WTC11 (cell line): ENCODE data around the gene NOP56. TPM values are rescaled to one million over a fixed set of nuclear protein-coding genes. Genes with fewer than 3 reads are reported as not detected.
A peak's percentile ranks its signal among the peaks of the same experiment; 100 is the strongest.

Experiments
- ATAC-seq: fragments of 200-7000 bp; cut with Tn5 transposase; 2 replicates; pipeline ENCODE4 v1.10.0; 2021; ENCODE audit warnings: mild to moderate bottlenecking, moderate library complexity
- CTCF ChIA-PET: fragments of 300-600 bp; sonication (Branson Sonifier 250); formaldehyde crosslinking; loops from one replicate; lab custom pipeline; 2021; ENCODE audit warnings: antibody characterized with exemption; lab: Charles Lee
- POLR2A ChIA-PET: fragments of 350-600 bp; sonication (Branson Sonifier 250); formaldehyde crosslinking; loops from one replicate; lab custom pipeline; 2021; ENCODE audit warnings: antibody characterized with exemption; lab: Charles Lee
- DNase-seq: peaks from one replicate; pipeline ENCODE4 v3.0.0; 2021; ENCODE audit warnings: low spot score
- H3K27ac Mint-ChIP-seq: 2 replicates; pipeline ENCODE4 v1.8.0; 2021; ENCODE audit warnings: mixed read lengths
- H3K27me3 Mint-ChIP-seq: 2 replicates; pipeline ENCODE4 v1.8.0; 2021; ENCODE audit warnings: low read depth, mild to moderate bottlenecking, moderate library complexity, mixed read lengths
- H3K36me3 Mint-ChIP-seq: 2 replicates; pipeline ENCODE4 v1.8.0; 2021; ENCODE audit warnings: mixed read lengths
- H3K4me1 Mint-ChIP-seq: 2 replicates; pipeline ENCODE4 v1.8.0; 2022; ENCODE audit warnings: mixed read lengths
- H3K4me3 Mint-ChIP-seq: 2 replicates; pipeline ENCODE4 v1.8.0; 2021; ENCODE audit warnings: mild to moderate bottlenecking, moderate library complexity, mixed read lengths
- H3K9me3 Mint-ChIP-seq: 2 replicates; pipeline ENCODE4 v1.8.0; 2021; ENCODE audit warnings: mixed read lengths
- ATF1 ChIP-seq: sonication (generic); formaldehyde crosslinking; IDR thresholded peaks from 2 replicates; pipeline ENCODE4 v1.8.1; 2023; ENCODE audit warnings: mild to moderate bottlenecking, moderate library complexity, missing genetic modification reagents
- CREB1 ChIP-seq: sonication (generic); formaldehyde crosslinking; IDR thresholded peaks from 2 replicates; pipeline ENCODE4 v1.8.0; 2023; ENCODE audit warnings: mild to moderate bottlenecking, missing genetic modification reagents
- CREM ChIP-seq: sonication (generic); formaldehyde crosslinking; IDR thresholded peaks from 2 replicates; pipeline ENCODE4 v1.8.1; 2022; ENCODE audit warnings: mild to moderate bottlenecking, missing genetic modification reagents, moderate library complexity
- FOXJ3 ChIP-seq: sonication (generic); formaldehyde crosslinking; IDR thresholded peaks from 2 replicates; pipeline ENCODE4 v1.9.0; 2021; ENCODE audit warnings: missing genetic modification reagents, mild to moderate bottlenecking, borderline replicate concordance
- FOXK1 ChIP-seq: sonication (generic); formaldehyde crosslinking; IDR thresholded peaks from 2 replicates; pipeline ENCODE4 v1.8.0; 2022; ENCODE audit warnings: mild to moderate bottlenecking, moderate library complexity, missing genetic modification reagents
- FOXP1 ChIP-seq: sonication (generic); formaldehyde crosslinking; IDR thresholded peaks from 2 replicates; pipeline ENCODE4 v1.8.0; 2022; ENCODE audit warnings: missing genetic modification reagents, mild to moderate bottlenecking, moderate library complexity, borderline replicate concordance
- GABPB1 ChIP-seq: sonication (generic); formaldehyde crosslinking; IDR thresholded peaks from 2 replicates; pipeline ENCODE4 v1.8.1; 2023; ENCODE audit warnings: mild to moderate bottlenecking, missing genetic modification reagents
- HMGA2 ChIP-seq: fragments of 250-450 bp; sonication (Bioruptor Pico); IDR thresholded peaks from 2 replicates; pipeline ENCODE4 v1.4.0; 2021; ENCODE audit warnings: mild to moderate bottlenecking, moderate library complexity
- OVOL2 ChIP-seq: fragments of 250-450 bp; sonication (Bioruptor Pico); IDR thresholded peaks from 2 replicates; pipeline ENCODE4 v1.9.0; 2021; ENCODE audit warnings: mild to moderate bottlenecking, borderline replicate concordance
- RORB ChIP-seq: fragments of 250-450 bp; sonication (Bioruptor Pico); IDR thresholded peaks from 2 replicates; pipeline ENCODE4 v1.9.0; 2021; ENCODE audit warnings: mild to moderate bottlenecking
- SMAD4 ChIP-seq: sonication (generic); formaldehyde crosslinking; IDR thresholded peaks from 2 replicates; pipeline ENCODE4 v1.8.0; 2022; ENCODE audit warnings: mild to moderate bottlenecking, missing genetic modification reagents
- SP1 ChIP-seq: sonication (generic); formaldehyde crosslinking; conservative IDR thresholded peaks from 2 replicates; pipeline ENCODE4 v1.8.1; 2022; ENCODE audit warnings: missing genetic modification reagents
- TCF7 ChIP-seq: sonication (generic); formaldehyde crosslinking; IDR thresholded peaks from 2 replicates; pipeline ENCODE4 v1.8.0; 2022; ENCODE audit warnings: mild to moderate bottlenecking, low read depth, missing genetic modification reagents, moderate library complexity
- TEAD4 ChIP-seq: sonication (generic); formaldehyde crosslinking; IDR thresholded peaks from 2 replicates; pipeline ENCODE4 v1.8.0; 2022; ENCODE audit warnings: mild to moderate bottlenecking, missing genetic modification reagents
- TP53 ChIP-seq: sonication (generic); formaldehyde crosslinking; IDR thresholded peaks from 2 replicates; pipeline ENCODE4 v1.8.1; 2023; ENCODE audit warnings: mild to moderate bottlenecking, missing genetic modification reagents
- ZNF232 ChIP-seq: sonication (generic); formaldehyde crosslinking; IDR thresholded peaks from 2 replicates; pipeline ENCODE4 v1.8.0; 2022; ENCODE audit warnings: mild to moderate bottlenecking, missing genetic modification reagents
- ZNF423 ChIP-seq: fragments of 250-450 bp; sonication (Bioruptor Pico); IDR thresholded peaks from 2 replicates; pipeline ENCODE4 v2.1.2; 2022; ENCODE audit warnings: mild to moderate bottlenecking, moderate library complexity
- total RNA-seq: library from RNA; stranded (reverse); gene quantifications from 3 replicates; pipeline ENCODE4 v1.2.3, GENCODE V29; 2021
- TF ChIP-seq, protein P1 (sequence below): fragments of 250-450 bp; sonication (Bioruptor Pico); conservative IDR thresholded peaks from 2 replicates; pipeline ENCODE4 v1.9.0; 2021; ENCODE audit warnings: mild to moderate bottlenecking
- TF ChIP-seq, protein P2 (sequence below): sonication (generic); formaldehyde crosslinking; IDR thresholded peaks from 2 replicates; pipeline ENCODE4 v1.8.1; 2023; ENCODE audit warnings: mild to moderate bottlenecking, missing genetic modification reagents
- TF ChIP-seq, protein P3 (sequence below): sonication (generic); formaldehyde crosslinking; conservative IDR thresholded peaks from 2 replicates; pipeline ENCODE4 v1.8.1; 2022; ENCODE audit warnings: mild to moderate bottlenecking, missing genetic modification reagents
- TF ChIP-seq, protein P4 (sequence below): fragments of 250-450 bp; sonication (Bioruptor Pico); IDR thresholded peaks from 2 replicates; pipeline ENCODE4 v1.9.0; 2021; ENCODE audit warnings: mild to moderate bottlenecking, borderline replicate concordance
- TF ChIP-seq, protein P5 (sequence below): fragments of 250-450 bp; sonication (Bioruptor Pico); IDR thresholded peaks from 2 replicates; pipeline ENCODE4 v1.9.0; 2021; ENCODE audit warnings: mild to moderate bottlenecking

The NOP56 gene
- total RNA-seq, 1 experiment from 2014 or later, result 634 TPM

DNA sequence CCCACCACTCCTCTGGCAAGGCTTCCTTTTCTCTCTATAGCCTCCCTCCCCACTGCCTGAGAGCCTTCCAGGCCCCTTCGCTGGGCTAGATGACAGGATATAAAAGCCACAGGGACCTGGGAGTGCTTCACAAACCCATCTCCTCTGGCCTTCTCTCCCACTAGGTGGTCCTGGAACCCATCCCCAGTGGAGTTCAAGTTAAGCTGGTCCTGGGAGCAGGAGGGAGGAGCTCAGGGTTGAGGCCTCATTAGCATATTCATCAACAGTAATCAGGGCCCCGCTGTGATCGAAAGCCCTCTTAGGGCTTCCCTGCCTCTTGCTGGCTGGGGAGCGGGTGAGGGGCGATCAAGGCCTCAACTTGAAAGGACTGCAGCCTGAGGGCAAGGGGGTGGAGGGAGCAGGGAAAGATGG lies 49.2 kb downstream of the NOP56 start:
- Mint-ChIP-seq H3K4me3 (peak overlapping the region; percentile 57), H3K36me3 (no peaks in the 10 kb centered on the region), H3K9me3 (no peaks in the 10 kb centered on the region), H3K27me3 (peaks cover 90% of the 10 kb centered on the region), H3K4me1 (peaks cover 34% of the 10 kb centered on the region), H3K27ac (no peak overlapping the region)
- CTCF ChIA-PET, result interaction anchor here (0.6 to 3.3 kb wide), 15 partner anchors 9 to 494 kb away, joined by 3 to 35 read pairs (median 4); partner anchors contain the start of gene EBF4
- ATAC-seq (peak; percentile 87), DNase-seq (peak; percentile 76)
- TF ChIP-seq ATF1 (CRISPR knock-in tag) (no peak), FOXJ3 (CRISPR knock-in tag) (no peak), TCF7 (CRISPR knock-in tag) (no peak), ZNF423 (CRISPR knock-in tag) (peak; percentile 62; the same call in 1 of the 2 replicates)
- POLR2A ChIA-PET, result interaction anchor here (0.9 kb wide), 1 partner anchor 37 kb away, joined by 3 read pairs; no protein-coding TSS in a partner anchor

DNA sequence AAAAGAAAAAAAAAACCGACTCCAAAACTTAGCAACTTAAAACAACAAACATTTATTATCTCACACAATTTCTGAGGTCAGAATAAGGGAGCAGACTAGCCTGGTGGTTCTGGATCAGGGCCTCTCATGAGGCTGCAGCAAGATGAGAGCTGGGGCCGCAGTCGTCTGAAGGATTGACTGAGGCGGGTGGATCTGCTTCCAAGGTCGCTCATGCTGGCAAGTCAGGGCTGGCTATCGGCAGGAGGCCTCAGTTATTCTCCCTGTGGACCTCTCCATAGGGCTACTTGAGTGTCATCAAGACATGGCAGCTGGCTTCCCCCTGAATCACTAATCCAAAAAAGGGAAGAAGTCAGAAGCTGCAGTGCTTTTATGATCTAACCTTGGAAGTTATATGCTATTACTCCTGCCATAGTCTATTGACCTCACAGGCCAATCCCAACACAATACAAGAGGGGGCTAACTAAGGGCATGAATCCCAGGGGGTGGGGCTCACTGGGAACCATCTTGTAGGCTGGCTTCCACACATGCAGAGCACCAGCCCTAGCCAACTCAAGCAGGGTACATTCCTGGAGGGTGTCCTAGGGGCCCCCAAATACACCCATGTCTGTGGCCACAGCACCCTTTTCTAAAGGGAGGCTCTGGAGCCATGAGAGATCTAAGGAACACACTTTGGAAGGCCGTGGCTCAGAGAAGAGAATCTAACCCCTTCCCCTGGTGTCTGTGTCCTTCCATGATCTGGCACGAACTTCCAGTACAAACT lies 51.5 kb downstream of the NOP56 start:
- ATAC-seq (no peak), DNase-seq (no peak)
- POLR2A ChIA-PET, result no interaction called here
- Mint-ChIP-seq H3K9me3 (no peaks in the 10 kb centered on the region), H3K27ac (no peak overlapping the region), H3K4me3 (no peak overlapping the region)
- no peak for TF ChIP-seq HMGA2 (CRISPR knock-in tag)
- no peak for TF ChIP-seq CREM (CRISPR knock-in tag)
- TF ChIP-seq, protein P1, sequence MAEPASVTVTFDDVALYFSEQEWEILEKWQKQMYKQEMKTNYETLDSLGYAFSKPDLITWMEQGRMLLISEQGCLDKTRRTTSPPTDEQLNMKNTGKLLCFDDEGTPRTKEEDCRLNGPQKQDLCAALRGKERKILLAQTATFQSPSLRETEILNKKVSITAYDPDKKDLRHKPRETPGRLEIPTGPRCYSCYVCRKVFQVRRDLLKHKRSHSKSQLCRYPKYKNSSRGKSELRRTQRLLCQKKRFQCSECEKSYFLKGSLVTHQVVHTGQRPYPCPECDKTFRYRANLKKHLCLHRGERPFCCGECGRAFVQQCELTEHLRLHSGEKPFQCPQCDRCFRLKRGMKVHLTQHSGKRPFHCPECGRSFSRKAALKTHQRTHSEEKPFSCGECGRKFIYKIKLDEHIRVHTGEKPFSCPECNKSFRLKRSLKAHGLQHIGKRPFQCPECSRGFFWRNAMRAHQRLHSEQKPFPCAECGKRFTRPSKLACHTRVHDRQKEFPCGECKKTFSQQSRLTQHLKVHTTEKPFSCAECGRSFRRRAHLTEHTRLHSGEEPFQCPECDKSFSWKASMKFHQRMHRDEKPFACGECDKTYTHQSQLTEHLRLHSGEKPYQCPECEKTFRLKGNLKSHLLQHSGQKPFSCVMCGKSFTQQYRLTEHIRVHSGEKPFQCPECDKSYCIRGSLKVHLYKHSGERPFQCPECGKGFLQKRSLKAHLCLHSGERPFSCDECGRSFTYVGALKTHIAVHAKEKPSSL (CRISPR knock-in tag), result no peak
- no peak for TF ChIP-seq TEAD4 (CRISPR knock-in tag)
- no peak for TF ChIP-seq TP53 (CRISPR knock-in tag)
- no peak for TF ChIP-seq GABPB1 (CRISPR knock-in tag)
- TF ChIP-seq, protein P2, sequence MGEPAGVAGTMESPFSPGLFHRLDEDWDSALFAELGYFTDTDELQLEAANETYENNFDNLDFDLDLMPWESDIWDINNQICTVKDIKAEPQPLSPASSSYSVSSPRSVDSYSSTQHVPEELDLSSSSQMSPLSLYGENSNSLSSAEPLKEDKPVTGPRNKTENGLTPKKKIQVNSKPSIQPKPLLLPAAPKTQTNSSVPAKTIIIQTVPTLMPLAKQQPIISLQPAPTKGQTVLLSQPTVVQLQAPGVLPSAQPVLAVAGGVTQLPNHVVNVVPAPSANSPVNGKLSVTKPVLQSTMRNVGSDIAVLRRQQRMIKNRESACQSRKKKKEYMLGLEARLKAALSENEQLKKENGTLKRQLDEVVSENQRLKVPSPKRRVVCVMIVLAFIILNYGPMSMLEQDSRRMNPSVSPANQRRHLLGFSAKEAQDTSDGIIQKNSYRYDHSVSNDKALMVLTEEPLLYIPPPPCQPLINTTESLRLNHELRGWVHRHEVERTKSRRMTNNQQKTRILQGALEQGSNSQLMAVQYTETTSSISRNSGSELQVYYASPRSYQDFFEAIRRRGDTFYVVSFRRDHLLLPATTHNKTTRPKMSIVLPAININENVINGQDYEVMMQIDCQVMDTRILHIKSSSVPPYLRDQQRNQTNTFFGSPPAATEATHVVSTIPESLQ (CRISPR knock-in tag), result no peak
- TF ChIP-seq FOXK1, result no peak
- no peak for TF ChIP-seq OVOL2 (CRISPR knock-in tag)
- no peak for TF ChIP-seq TCF7 (CRISPR knock-in tag)
- TF ChIP-seq, protein P3, sequence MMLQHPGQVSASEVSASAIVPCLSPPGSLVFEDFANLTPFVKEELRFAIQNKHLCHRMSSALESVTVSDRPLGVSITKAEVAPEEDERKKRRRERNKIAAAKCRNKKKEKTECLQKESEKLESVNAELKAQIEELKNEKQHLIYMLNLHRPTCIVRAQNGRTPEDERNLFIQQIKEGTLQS (CRISPR knock-in tag), result no peak
- TF ChIP-seq, all 79 proteins: peak for 0
- Mint-ChIP-seq H3K4me1 (peaks cover 44% of the 10 kb centered on the region), H3K27me3 (peaks cover 75% of the 10 kb centered on the region), H3K36me3 (no peaks in the 10 kb centered on the region)
- CTCF ChIA-PET, result interaction anchor here (0.6 to 3.2 kb wide), 6 partner anchors 15 to 224 kb away, joined by 3 to 12 read pairs (median 4); no protein-coding TSS in a partner anchor

DNA sequence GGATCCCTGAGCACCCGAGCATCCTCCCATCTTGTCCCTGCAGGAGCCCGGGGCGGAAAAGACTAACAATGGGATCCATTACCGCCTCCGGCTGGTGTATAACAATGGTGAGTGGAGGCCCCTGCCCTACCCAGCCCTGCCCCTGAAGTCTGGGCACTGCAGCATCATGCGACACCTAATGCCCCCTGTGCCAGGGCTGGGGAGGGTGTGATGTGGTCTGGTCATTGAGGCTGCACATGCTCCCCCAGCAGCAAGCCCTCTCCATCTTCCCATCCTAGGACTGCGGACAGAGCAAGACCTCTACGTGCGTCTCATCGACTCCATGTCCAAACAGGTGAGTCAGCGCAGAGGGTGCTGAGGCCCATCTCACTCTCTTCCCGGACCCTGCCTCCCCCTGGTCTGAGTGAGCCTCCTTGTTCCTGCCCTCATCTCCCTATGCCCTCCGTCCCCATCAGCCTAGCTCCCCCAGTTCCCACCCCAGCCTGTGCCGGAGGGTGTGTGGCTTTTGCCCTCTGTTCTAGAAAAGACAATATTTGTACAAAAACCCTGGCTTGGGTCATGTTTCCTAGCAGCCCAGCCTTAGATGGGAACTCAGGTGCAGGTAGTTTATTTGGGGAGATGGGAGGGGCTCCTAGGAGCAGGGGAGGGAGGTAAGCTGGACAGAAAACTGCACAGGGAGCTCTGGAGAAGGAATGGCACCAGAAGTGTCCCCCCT lies 53.7 kb downstream of the NOP56 start:
- H3K4me3 Mint-ChIP-seq, result no peak overlapping the region
- CTCF ChIA-PET, result interaction anchor here (1.5 to 1.9 kb wide), 2 partner anchors 12 to 18 kb away, joined by 6 to 10 read pairs; no protein-coding TSS in a partner anchor
- no peaks in the 10 kb centered on the region for H3K36me3 Mint-ChIP-seq
- POLR2A ChIA-PET, result no interaction called here
- no peaks in the 10 kb centered on the region for H3K9me3 Mint-ChIP-seq
- TF ChIP-seq, protein P4, sequence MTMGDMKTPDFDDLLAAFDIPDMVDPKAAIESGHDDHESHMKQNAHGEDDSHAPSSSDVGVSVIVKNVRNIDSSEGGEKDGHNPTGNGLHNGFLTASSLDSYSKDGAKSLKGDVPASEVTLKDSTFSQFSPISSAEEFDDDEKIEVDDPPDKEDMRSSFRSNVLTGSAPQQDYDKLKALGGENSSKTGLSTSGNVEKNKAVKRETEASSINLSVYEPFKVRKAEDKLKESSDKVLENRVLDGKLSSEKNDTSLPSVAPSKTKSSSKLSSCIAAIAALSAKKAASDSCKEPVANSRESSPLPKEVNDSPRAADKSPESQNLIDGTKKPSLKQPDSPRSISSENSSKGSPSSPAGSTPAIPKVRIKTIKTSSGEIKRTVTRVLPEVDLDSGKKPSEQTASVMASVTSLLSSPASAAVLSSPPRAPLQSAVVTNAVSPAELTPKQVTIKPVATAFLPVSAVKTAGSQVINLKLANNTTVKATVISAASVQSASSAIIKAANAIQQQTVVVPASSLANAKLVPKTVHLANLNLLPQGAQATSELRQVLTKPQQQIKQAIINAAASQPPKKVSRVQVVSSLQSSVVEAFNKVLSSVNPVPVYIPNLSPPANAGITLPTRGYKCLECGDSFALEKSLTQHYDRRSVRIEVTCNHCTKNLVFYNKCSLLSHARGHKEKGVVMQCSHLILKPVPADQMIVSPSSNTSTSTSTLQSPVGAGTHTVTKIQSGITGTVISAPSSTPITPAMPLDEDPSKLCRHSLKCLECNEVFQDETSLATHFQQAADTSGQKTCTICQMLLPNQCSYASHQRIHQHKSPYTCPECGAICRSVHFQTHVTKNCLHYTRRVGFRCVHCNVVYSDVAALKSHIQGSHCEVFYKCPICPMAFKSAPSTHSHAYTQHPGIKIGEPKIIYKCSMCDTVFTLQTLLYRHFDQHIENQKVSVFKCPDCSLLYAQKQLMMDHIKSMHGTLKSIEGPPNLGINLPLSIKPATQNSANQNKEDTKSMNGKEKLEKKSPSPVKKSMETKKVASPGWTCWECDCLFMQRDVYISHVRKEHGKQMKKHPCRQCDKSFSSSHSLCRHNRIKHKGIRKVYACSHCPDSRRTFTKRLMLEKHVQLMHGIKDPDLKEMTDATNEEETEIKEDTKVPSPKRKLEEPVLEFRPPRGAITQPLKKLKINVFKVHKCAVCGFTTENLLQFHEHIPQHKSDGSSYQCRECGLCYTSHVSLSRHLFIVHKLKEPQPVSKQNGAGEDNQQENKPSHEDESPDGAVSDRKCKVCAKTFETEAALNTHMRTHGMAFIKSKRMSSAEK (CRISPR knock-in tag), result no peak
- TF ChIP-seq, protein P5, sequence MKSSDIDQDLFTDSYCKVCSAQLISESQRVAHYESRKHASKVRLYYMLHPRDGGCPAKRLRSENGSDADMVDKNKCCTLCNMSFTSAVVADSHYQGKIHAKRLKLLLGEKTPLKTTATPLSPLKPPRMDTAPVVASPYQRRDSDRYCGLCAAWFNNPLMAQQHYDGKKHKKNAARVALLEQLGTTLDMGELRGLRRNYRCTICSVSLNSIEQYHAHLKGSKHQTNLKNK (CRISPR knock-in tag), result no peak
- TF ChIP-seq SMAD4 (no peak), CREB1 (CRISPR knock-in tag) (no peak), FOXP1 (CRISPR knock-in tag) (no peak), ZNF232 (CRISPR knock-in tag) (no peak), SP1 (no peak), RORB (CRISPR knock-in tag) (no peak)
- no peak overlapping the region for H3K27ac Mint-ChIP-seq
- peaks cover 53% of the 10 kb centered on the region for H3K27me3 Mint-ChIP-seq
- ATAC-seq (peak; percentile 27), DNase-seq (no peak)
- peaks cover 37% of the 10 kb centered on the region for H3K4me1 Mint-ChIP-seq
